Cardiac fibroblast (primary cell): ENCODE results near the gene POLR1A.

Experiments
- DNase-seq, 2 donors: peaks; one replicate each; pipeline versions ENCODE4 v3.0.0 to v3.0.0-alpha.2; 2010; ENCODE audit warnings: low read depth in 2 of 2
- H3K4me3 ChIP-seq, 2 donors: replicated peaks in 1 of 2; 1 replicate in 1 of 2; 2 replicates in 1 of 2; pipeline ENCODE4 v1.5.1; 2011; ENCODE audit warnings: low read depth in 2 of 2, low read length in 2 of 2, mild to moderate bottlenecking in 2 of 2, moderate library complexity in 1 of 2
- TF ChIP-seq, protein P1 (sequence below): IDR thresholded peaks from one replicate; pipeline ENCODE4 v1.5.1; 2011; ENCODE audit warnings: low read depth, mild to moderate bottlenecking, low read length, inconsistent platforms

POLR1A gene

DNA sequence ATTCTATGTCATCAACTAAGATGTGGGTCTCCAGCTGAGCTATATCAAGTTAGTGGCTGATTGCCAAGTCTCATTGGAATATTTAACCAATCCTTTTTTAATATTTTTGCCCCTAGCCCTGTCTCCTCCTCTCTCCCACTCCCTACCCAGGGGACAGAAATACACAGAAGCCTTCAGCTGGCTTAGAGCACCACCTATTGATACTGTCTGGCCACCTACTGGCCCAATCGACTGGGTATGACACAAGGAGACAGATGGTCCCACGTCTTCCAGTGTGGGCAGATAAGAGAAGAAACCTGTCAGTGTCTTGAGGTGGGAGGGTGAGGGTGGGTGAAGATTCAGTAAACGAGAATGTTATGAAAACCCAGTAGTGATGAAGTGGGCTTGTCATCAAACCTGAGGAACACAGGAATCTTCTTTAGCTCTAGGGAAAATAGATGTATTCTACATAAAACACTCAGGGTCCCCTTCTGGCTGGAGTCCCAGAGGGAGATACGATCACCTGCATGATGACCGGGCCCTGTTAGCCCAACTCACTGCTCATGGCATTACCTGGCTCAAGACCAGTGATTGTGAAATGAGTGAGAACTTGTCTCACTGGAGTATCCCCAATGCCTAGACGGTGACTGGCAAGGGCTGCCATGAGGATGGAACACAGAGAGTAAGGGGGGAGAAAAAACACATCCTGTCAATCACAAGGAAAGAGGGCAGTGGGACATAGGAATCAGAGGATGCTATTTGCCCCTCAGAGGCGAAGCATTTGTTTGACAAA, 26.7 kb downstream of the POLR1A start:
- no peak overlapping the region for H3K4me3 ChIP-seq
- TF ChIP-seq, protein P1, sequence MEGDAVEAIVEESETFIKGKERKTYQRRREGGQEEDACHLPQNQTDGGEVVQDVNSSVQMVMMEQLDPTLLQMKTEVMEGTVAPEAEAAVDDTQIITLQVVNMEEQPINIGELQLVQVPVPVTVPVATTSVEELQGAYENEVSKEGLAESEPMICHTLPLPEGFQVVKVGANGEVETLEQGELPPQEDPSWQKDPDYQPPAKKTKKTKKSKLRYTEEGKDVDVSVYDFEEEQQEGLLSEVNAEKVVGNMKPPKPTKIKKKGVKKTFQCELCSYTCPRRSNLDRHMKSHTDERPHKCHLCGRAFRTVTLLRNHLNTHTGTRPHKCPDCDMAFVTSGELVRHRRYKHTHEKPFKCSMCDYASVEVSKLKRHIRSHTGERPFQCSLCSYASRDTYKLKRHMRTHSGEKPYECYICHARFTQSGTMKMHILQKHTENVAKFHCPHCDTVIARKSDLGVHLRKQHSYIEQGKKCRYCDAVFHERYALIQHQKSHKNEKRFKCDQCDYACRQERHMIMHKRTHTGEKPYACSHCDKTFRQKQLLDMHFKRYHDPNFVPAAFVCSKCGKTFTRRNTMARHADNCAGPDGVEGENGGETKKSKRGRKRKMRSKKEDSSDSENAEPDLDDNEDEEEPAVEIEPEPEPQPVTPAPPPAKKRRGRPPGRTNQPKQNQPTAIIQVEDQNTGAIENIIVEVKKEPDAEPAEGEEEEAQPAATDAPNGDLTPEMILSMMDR: peak; percentile 66
- DNase-seq: peak; percentile 55 to 72

DNA sequence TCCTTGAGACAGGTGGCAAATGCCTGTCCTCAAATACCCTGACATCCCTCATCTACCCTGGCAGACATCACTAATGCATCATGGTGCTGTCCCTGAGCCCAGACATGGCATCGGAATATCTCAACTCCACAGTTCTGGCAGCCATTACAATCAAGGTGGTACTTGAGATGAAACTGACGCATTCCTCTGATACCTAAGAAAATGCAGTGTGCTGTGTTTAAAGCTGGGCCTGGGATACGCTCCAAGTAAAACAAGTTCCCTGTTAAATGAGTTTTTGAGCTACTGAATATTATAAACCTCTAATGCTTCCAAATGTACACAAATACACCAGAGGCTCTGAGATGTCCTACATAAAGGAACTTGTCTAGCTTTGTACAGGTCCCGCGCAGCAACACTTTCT, 29.8 kb downstream of the POLR1A start:
- no peak for DNase-seq
- H3K4me3 ChIP-seq: no peak overlapping the region
- TF ChIP-seq, protein P1: no peak

- no peak for DNase-seq
- TF ChIP-seq, protein P1: no peak
- no peak overlapping the region for H3K4me3 ChIP-seq
Measured at GRCh38 chr2:86074811-86075210, 30.9 kb downstream of the POLR1A start.

DNA sequence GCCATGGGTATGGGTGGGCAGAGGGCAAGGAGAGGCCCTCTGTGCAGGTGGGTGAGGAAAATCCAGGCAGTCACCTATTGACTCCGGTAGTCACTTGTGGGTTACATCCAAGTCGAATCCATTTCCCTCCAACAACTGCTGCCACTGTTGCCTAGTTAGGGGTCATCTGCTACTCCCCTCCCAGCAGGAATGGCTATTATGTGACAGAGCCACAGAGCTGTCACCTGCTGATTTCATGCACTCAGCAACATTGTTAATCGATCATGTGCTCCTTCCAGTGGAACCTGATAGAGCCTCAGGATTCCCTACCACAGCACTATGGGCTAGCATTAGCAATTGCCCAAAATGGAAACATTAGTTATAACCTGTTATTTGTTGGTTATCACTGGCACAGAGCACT, 31.4 kb downstream of the POLR1A start:
- H3K4me3 ChIP-seq: no peak overlapping the region
- TF ChIP-seq, protein P1: no peak
- DNase-seq: no peak

- TF ChIP-seq, protein P1: no peak
- no peak overlapping the region for H3K4me3 ChIP-seq
- DNase-seq: no peak
Measured at GRCh38 chr2:86073225-86073624, 32.5 kb downstream of the POLR1A start.

GRCh38 chr2:86072271-86072858, 33.3 kb downstream of the POLR1A start:
- peak; percentile 57 to 84 for DNase-seq
- no peak overlapping the region for H3K4me3 ChIP-seq
- TF ChIP-seq, protein P1: no peak
